Mesenchymal stem cell (in vitro differentiated cells and primary cell): Measurements from ENCODE around the gene ESYT2.
A peak's percentile ranks its signal among the peaks of the same experiment; 100 is the strongest.

ENCODE experiments used
- DNase-seq: peaks from one replicate; pipeline ENCODE4 v3.0.0-alpha.2; 2013
- H2AFZ ChIP-seq: one replicate; pipeline ENCODE4 v1.6.1; 2013; ENCODE audit warnings: low read depth, mild to moderate bottlenecking, control low read depth, inconsistent platforms, low read length, moderate library complexity
- H2AK5ac ChIP-seq: 2 replicates; pipeline ENCODE4 v1.6.1; 2013; ENCODE audit warnings: low read length, moderate library complexity, mild to moderate bottlenecking, inconsistent platforms; ENCODE audit not compliant: severe bottlenecking
- H2BK120ac ChIP-seq: one replicate; pipeline ENCODE4 v1.6.1; 2013; ENCODE audit warnings: low read depth, mild to moderate bottlenecking, inconsistent platforms, low read length, moderate library complexity
- H2BK12ac ChIP-seq, 2 experiments: one replicate each; pipeline ENCODE4 v1.6.1; 2013; ENCODE audit warnings: inconsistent platforms in 2 of 2, low read length in 2 of 2, mild to moderate bottlenecking in 2 of 2, moderate library complexity in 2 of 2, control low read depth in 1 of 2
- H2BK15ac ChIP-seq: one replicate; pipeline ENCODE4 v1.6.1; 2013; ENCODE audit warnings: mild to moderate bottlenecking, low read depth, inconsistent platforms; ENCODE audit not compliant: poor library complexity, severe bottlenecking
- H2BK5ac ChIP-seq: 2 replicates; pipeline ENCODE4 v1.6.1; 2013; ENCODE audit warnings: low read depth, mild to moderate bottlenecking, low read length, control low read depth, inconsistent platforms; ENCODE audit not compliant: poor library complexity, severe bottlenecking
- H3K14ac ChIP-seq, 2 experiments: one replicate each; pipeline ENCODE4 v1.6.1; 2013; ENCODE audit warnings: inconsistent platforms in 2 of 2, low read length in 2 of 2, control low read depth in 1 of 2, mild to moderate bottlenecking in 1 of 2, moderate library complexity in 1 of 2
- H3K18ac ChIP-seq, 2 experiments: one replicate each; pipeline ENCODE4 v1.6.1; 2013; ENCODE audit warnings: inconsistent platforms in 2 of 2, low read length in 2 of 2, control low read depth in 1 of 2, low read depth in 1 of 2, mild to moderate bottlenecking in 1 of 2
- H3K23ac ChIP-seq, 2 experiments: one replicate each; pipeline ENCODE4 v1.6.1; 2013; ENCODE audit warnings: inconsistent platforms in 2 of 2, low read length in 2 of 2, mild to moderate bottlenecking in 2 of 2, moderate library complexity in 2 of 2, control low read depth in 1 of 2
- H3K27ac ChIP-seq: 2 replicates; pipeline ENCODE4 v1.5.1; 2013; ENCODE audit warnings: mild to moderate bottlenecking, moderate library complexity, low read length, control low read depth, inconsistent platforms; ENCODE audit not compliant: poor library complexity, severe bottlenecking
- H3K27me3 ChIP-seq, 2 experiments: 2 replicates each; pipeline versions ENCODE4 v1.6.1 to v1.7.0; 2013; ENCODE audit warnings: low read length in 2 of 2, mild to moderate bottlenecking in 2 of 2, moderate library complexity in 2 of 2, control low read depth in 1 of 2, inconsistent platforms in 1 of 2; ENCODE audit not compliant: control insufficient read depth in 1 of 2, insufficient read depth in 1 of 2
- H3K36me3 ChIP-seq, 2 experiments: 2 replicates each; pipeline versions ENCODE4 v1.6.1 to v1.7.0; 2013; ENCODE audit warnings: low read length in 2 of 2, control low read depth in 1 of 2, inconsistent platforms in 1 of 2, low read depth in 1 of 2, mild to moderate bottlenecking in 1 of 2; ENCODE audit not compliant: insufficient read depth in 2 of 2, control insufficient read depth in 1 of 2
- H3K4ac ChIP-seq, 2 experiments: one replicate each; pipeline ENCODE4 v1.6.1; 2013; ENCODE audit warnings: inconsistent platforms in 2 of 2, low read length in 2 of 2, mild to moderate bottlenecking in 2 of 2, moderate library complexity in 2 of 2, control low read depth in 1 of 2, low read depth in 1 of 2
- H3K4me1 ChIP-seq: 2 replicates; pipeline ENCODE4 v1.6.1; 2013; ENCODE audit warnings: low read depth, low read length, control low read depth; ENCODE audit not compliant: control insufficient read depth, insufficient read depth
- H3K4me2 ChIP-seq: 2 replicates; pipeline ENCODE4 v1.6.1; 2013; ENCODE audit warnings: low read length, mild to moderate bottlenecking, inconsistent platforms; ENCODE audit not compliant: poor library complexity, severe bottlenecking
- H3K4me3 ChIP-seq, 2 experiments: 2 replicates each; pipeline versions ENCODE4 v1.5.1 to v1.7.0; 2013; ENCODE audit warnings: low read length in 2 of 2, mild to moderate bottlenecking in 2 of 2, control low read depth in 1 of 2, low read depth in 1 of 2; ENCODE audit not compliant: insufficient read depth in 1 of 2
- H3K79me1 ChIP-seq: replicated peaks from 2 replicates; pipeline ENCODE4 v1.6.1; 2013; ENCODE audit warnings: mild to moderate bottlenecking, control low read depth, low read length, inconsistent platforms; ENCODE audit not compliant: poor library complexity, severe bottlenecking
- H3K9ac ChIP-seq: 2 replicates; pipeline ENCODE4 v1.7.0; 2013; ENCODE audit warnings: mild to moderate bottlenecking, low read length, moderate library complexity
- H3K9me3 ChIP-seq: 2 replicates; pipeline ENCODE4 v1.7.0; 2013; ENCODE audit warnings: mild to moderate bottlenecking, low read length; ENCODE audit not compliant: control insufficient read depth
- H4K8ac ChIP-seq: one replicate; pipeline ENCODE4 v1.6.1; 2013; ENCODE audit warnings: inconsistent platforms, mild to moderate bottlenecking, low read length, moderate library complexity
- H4K91ac ChIP-seq: one replicate; pipeline ENCODE4 v1.6.1; 2013; ENCODE audit warnings: mild to moderate bottlenecking, low read length, inconsistent platforms
- WGBS: methylation state at CpG from one replicate; pipeline ENCODE4 v1.1.7; 2013; ENCODE audit warnings: mixed read lengths; 5-methylcytosine and 5-hydroxymethylcytosine counted together

Gene ESYT2

DNA sequence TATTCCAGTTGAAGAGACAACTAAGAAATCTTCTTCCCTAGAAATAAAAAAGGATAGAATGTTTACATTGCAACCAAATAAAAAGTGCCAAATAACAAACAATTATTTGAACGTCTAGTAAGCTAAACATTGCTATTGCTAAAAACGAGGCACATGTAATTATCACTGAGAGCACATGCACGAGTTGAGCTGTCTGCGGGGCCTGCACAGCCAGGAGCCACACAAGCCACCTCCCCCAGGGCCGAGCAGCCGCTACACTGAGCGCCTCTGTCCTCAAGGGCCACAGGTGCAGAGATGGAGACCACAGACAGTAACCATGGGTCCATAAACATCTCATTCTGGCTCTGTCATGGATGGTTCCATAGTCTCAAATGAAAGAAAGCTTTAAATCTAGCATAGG is 141.9 kb downstream of the ESYT2 start:
- H2BK12ac ChIP-seq: no peak overlapping the region
- peaks cover 3 to 33% of the 10 kb centered on the region in 2 experiments for H3K36me3 ChIP-seq
- H2BK120ac ChIP-seq: no peak overlapping the region
- no peak overlapping the region for H3K23ac ChIP-seq
- H2AK5ac ChIP-seq: no peak overlapping the region
- no peak overlapping the region for H2BK15ac ChIP-seq
- H3K18ac ChIP-seq: no peak overlapping the region
- WGBS: 95% methylated on average over 7 of the region's 7 CpGs
- no peak overlapping the region for H3K4me3 ChIP-seq
- peaks cover 12% of the 10 kb centered on the region for H3K4me1 ChIP-seq
- no peak overlapping the region for H3K27ac ChIP-seq
- H3K9me3 ChIP-seq: no peaks in the 10 kb centered on the region
- no peak overlapping the region for H3K9ac ChIP-seq
- no peaks in the 10 kb centered on the region for H3K27me3 ChIP-seq
- H3K4me2 ChIP-seq: no peak overlapping the region
- H4K91ac ChIP-seq: no peak overlapping the region
- no peak for DNase-seq
- no peak overlapping the region for H2AFZ ChIP-seq
- no peak overlapping the region for H3K14ac ChIP-seq
- H3K79me1 ChIP-seq: peaks cover 8% of the 10 kb centered on the region
- no peak overlapping the region for H4K8ac ChIP-seq
- H2BK5ac ChIP-seq: no peak overlapping the region
- no peak overlapping the region for H3K4ac ChIP-seq

- Histone ChIP-seq H2BK15ac (no peak overlapping the region), H3K27ac (no peak overlapping the region), H3K14ac (no peak overlapping the region), H4K91ac (no peak overlapping the region), H2BK12ac (no peak overlapping the region), H3K79me1 (peaks cover 5% of the 10 kb centered on the region), H2AFZ (no peak overlapping the region), H2BK5ac (no peak overlapping the region), H3K23ac (no peak overlapping the region), H3K4ac (no peak overlapping the region), H3K36me3 (peaks cover 3 to 33% of the 10 kb centered on the region in 2 experiments), H2BK120ac (no peak overlapping the region), H2AK5ac (peak overlapping the region; percentile 36), H3K27me3 (no peaks in the 10 kb centered on the region), H3K18ac (no peak overlapping the region), H3K9ac (no peak overlapping the region), H4K8ac (no peak overlapping the region), H3K4me2 (no peak overlapping the region), H3K9me3 (no peaks in the 10 kb centered on the region), H3K4me3 (no peak overlapping the region), H3K4me1 (peaks cover 12% of the 10 kb centered on the region)
- 97% methylated on average over 4 of the region's 4 CpGs for WGBS
- no peak for DNase-seq
These were observed 143.6 kb downstream of the ESYT2 start for GRCh38 chr7:158685693-158686092.

- Histone ChIP-seq H4K91ac (no peak overlapping the region), H2BK12ac (no peak overlapping the region), H3K4me2 (no peak overlapping the region), H2AFZ (no peak overlapping the region), H3K4me3 (no peak overlapping the region), H3K9ac (no peak overlapping the region), H2BK5ac (no peak overlapping the region), H3K27ac (peak overlapping the region; percentile 30), H2BK120ac (no peak overlapping the region), H3K4me1 (peaks cover 12% of the 10 kb centered on the region), H3K79me1 (peaks cover 5% of the 10 kb centered on the region), H3K14ac (peak overlapping the region in 1 of 2 experiments; percentile 11), H3K27me3 (no peaks in the 10 kb centered on the region), H3K36me3 (peaks cover 3 to 32% of the 10 kb centered on the region in 2 experiments), H3K18ac (no peak overlapping the region), H2AK5ac (no peak overlapping the region), H3K4ac (no peak overlapping the region), H3K9me3 (no peaks in the 10 kb centered on the region), H4K8ac (no peak overlapping the region), H2BK15ac (no peak overlapping the region), H3K23ac (no peak overlapping the region)
- 100% methylated on average over 1 of the region's 1 CpG for whole genome bisulfite sequencing
- no peak for DNase-seq
These were observed 145.0 kb downstream of the ESYT2 start for GRCh38 chr7:158684329-158684728.

- no peak overlapping the region for H2BK15ac ChIP-seq
- peak; percentile 18 for DNase-seq
- peaks cover 3 to 29% of the 10 kb centered on the region in 2 experiments for H3K36me3 ChIP-seq
- H3K27me3 ChIP-seq: no peaks in the 10 kb centered on the region
- no peak overlapping the region for H3K4ac ChIP-seq
- H3K18ac ChIP-seq: no peak overlapping the region
- H3K27ac ChIP-seq: peak overlapping the region; percentile 21
- 85% methylated on average over 2 of the region's 2 CpGs for WGBS
- peak overlapping the region; percentile 65 for H2AK5ac ChIP-seq
- H3K4me3 ChIP-seq: no peak overlapping the region
- no peak overlapping the region for H3K9ac ChIP-seq
- no peak overlapping the region for H2BK120ac ChIP-seq
- H3K14ac ChIP-seq: no peak overlapping the region
- H3K23ac ChIP-seq: no peak overlapping the region
- no peak overlapping the region for H3K4me2 ChIP-seq
- peaks cover 5% of the 10 kb centered on the region for H3K79me1 ChIP-seq
- H2BK12ac ChIP-seq: no peak overlapping the region
- H4K91ac ChIP-seq: no peak overlapping the region
- peaks cover 9% of the 10 kb centered on the region for H3K4me1 ChIP-seq
- H2BK5ac ChIP-seq: no peak overlapping the region
- H4K8ac ChIP-seq: peak overlapping the region; percentile 15
- H2AFZ ChIP-seq: no peak overlapping the region
- H3K9me3 ChIP-seq: no peaks in the 10 kb centered on the region
These were observed 145.8 kb downstream of the ESYT2 start for GRCh38 chr7:158683541-158683940.
